GM18517 (cell line): ENCODE results near the gene RAB3IL1.

ENCODE experiments used
- ATAC-seq: cut with Tn5 transposase; IDR thresholded peaks from one replicate; pipeline ENCODE4 v1.9.1; 2021; ENCODE audit warnings: mild to moderate bottlenecking, moderate library complexity; ENCODE audit not compliant: unreplicated experiment

Gene RAB3IL1

GRCh38 chr11:61905801-61906521 is 11.4 kb downstream of the RAB3IL1 start:
- no peak for ATAC-seq

- ATAC-seq: no peak
Observed at GRCh38 chr11:61905067-61905696, 12.2 kb downstream of the RAB3IL1 start.

- no peak for ATAC-seq
Observed at GRCh38 chr11:61904539-61905048, 12.8 kb downstream of the RAB3IL1 start.

- ATAC-seq: no peak
Observed at GRCh38 chr11:61903845-61904244, 13.5 kb downstream of the RAB3IL1 start.

- no peak for ATAC-seq
Observed at GRCh38 chr11:61902313-61902712, 15.1 kb downstream of the RAB3IL1 start.

GRCh38 chr11:61901397-61901796 is 16.0 kb downstream of the RAB3IL1 start:
- ATAC-seq: no peak

GRCh38 chr11:61900251-61900650 is 17.1 kb downstream of the RAB3IL1 start:
- ATAC-seq: no peak

- ATAC-seq: peak; percentile 61
Observed at GRCh38 chr11:61899146-61899841, 18.1 kb downstream of the RAB3IL1 start.

GRCh38 chr11:61898247-61898582 is 19.2 kb downstream of the RAB3IL1 start:
- no peak for ATAC-seq

GRCh38 chr11:61897387-61898246 is 19.7 kb downstream of the RAB3IL1 start:
- no peak for ATAC-seq

GRCh38 chr11:61896665-61897386 is 20.5 kb downstream of the RAB3IL1 start:
- no peak for ATAC-seq

GRCh38 chr11:61895718-61896059 is 21.7 kb downstream of the RAB3IL1 start:
- ATAC-seq: no peak

- ATAC-seq: no peak
Observed at GRCh38 chr11:61895046-61895717, 22.2 kb downstream of the RAB3IL1 start.

- ATAC-seq: no peak
Observed at GRCh38 chr11:61893981-61894380, 23.4 kb downstream of the RAB3IL1 start.

- ATAC-seq: no peak
Observed at GRCh38 chr11:61892085-61892370, 25.3 kb downstream of the RAB3IL1 start.

GRCh38 chr11:61891331-61892084 is 25.9 kb downstream of the RAB3IL1 start, which contains the start of gene FADS3:
FADS3 (minus strand) TSS chr11:61891545; CDS start chr11:61891381, 164 bp downstream.
- ATAC-seq: no peak

- ATAC-seq: no peak
Observed at GRCh38 chr11:61890529-61891330, 26.6 kb downstream of the RAB3IL1 start.

GRCh38 chr11:61889831-61890230 is 27.5 kb downstream of the RAB3IL1 start:
- no peak for ATAC-seq
